HG03045 (cell line): ENCODE results near the gene REG4.
"Not testable (repeated sequence)": the region's sequence is repeated elsewhere in the genome, so short reads cannot be mapped to it uniquely, and the experiment has no call there.

Experiments used
- ATAC-seq: cut with Tn5 transposase; IDR thresholded peaks from one replicate; pipeline ENCODE4 v1.9.1; 2021; ENCODE audit warnings: mild to moderate bottlenecking, moderate library complexity; ENCODE audit not compliant: unreplicated experiment

REG4 gene

DNA sequence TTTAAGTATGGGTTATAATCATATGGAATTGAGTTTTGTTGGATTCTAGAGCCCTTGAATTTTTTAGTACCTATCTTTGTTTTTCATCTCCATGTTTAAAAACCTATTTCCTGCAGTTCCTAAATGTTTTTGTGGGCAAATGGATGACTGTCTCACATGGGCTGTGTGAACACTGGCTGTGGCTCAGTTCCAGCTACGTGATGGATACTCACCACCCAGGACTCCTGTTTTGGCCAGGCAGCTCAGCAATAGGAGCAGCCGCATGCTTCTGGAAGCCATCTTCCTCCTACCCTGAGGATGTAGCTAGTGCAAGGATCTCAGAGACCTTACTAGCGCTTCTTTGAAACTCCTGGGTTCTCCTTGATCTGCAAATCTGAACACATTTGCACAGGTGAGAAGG, 2.8 kb downstream of the REG4 start:
- no peak for ATAC-seq

DNA sequence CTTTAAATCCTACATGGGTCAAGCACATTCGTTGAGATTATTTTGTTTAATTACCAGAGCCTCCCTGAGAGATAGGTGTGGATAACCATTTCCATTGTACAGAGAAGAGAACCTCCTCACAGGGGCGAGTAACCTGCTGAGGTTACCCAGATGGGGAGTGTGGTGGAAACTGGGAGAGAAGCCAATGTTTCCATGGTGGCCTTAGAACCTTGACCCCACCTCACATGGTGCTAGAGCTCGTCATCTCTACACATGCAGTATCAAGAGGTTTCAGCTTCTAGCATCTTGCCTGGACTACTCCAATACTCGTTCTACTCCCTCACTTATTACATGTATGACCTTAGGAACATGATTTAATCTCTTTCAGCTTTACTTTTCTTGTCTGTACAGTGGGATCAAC, 4.8 kb downstream of the REG4 start:
- no peak for ATAC-seq

DNA sequence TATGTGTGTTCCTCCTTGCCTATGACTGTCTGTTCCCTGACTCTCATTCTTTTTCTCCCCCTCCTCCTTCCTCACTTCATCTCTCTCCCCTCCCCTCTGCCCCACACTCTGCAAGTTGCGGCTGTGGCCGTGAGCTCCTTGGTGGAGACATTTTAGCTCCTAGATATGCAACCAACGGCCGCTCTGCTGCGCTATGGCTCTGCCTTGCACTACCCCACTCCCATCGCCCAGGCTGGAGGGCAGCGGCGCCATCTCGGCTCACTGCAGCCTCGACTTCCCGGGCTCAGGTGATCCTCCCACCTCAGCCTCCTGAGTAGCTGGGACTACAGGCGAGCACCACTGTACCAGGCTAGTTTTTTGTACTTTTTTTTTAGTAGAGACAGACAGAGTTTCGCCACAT, 5.5 kb downstream of the REG4 start:
- ATAC-seq, result no peak

DNA sequence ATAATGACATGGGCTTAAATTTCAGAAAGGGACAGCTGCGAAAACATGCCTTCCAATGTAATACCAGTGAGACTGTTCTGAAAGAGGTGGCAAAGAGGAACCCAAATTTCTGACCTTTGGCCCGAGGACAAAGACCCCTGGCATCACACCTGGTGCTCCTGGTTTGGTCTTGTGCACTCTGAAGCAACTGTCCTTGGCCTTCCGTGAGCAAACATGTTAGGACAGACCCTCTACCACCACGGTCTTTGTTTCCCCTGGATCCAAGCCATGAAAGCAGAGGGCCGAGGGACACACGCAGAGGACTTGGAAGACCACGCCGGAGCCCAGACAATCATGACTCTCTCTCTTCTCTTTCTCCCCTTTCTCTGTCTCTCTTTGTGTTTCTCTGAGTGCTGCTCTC, 6.0 kb downstream of the REG4 start:
- ATAC-seq, result no peak

DNA sequence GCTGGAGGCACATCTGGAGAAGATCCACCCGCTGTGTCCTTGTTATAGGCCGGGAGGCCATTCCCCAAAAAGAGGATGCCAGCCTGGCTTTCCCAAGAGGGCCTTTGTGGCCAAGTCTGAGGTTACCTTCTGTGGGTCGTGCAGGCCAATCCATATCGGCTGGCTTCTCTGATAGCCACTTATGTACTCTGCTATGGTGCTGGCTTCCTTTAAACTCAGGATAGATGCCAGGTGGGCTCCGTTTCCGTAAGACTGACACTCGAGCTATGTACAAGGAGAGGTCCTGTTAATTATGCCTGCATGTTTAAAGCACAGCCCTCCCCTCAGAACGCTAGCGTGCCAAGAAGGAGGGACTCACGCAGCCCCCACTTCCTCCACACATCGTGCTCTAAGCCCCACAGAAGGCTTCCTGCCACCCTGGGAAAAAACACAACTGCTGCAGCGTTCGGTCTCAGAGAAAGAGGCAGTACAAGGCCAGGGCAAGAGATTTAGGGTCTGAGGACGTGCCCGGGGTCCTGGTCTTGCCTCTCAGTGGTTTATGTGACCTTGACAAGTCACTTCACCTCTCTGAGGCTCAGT, 11.6 kb downstream of the REG4 start:
- no peak for ATAC-seq

DNA sequence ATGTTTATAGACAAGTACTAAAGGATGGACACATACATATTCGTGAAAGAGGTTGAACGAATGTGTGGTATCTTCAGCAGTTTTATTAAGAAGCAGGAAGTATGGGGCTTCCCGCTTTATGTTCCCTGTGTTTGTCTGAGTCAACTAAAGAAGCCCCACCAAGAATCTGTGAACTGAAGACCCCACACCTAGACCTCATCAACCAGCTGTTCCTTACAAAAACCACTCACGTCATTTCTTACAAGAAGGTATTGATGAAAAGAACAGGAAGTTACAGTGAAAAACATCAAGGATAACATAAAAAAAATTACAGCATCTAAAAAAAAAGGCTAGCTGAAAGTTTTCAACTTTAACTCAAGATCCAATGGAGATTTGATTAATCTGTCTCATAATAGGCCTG, 12.3 kb downstream of the REG4 start:
- ATAC-seq, result no peak

DNA sequence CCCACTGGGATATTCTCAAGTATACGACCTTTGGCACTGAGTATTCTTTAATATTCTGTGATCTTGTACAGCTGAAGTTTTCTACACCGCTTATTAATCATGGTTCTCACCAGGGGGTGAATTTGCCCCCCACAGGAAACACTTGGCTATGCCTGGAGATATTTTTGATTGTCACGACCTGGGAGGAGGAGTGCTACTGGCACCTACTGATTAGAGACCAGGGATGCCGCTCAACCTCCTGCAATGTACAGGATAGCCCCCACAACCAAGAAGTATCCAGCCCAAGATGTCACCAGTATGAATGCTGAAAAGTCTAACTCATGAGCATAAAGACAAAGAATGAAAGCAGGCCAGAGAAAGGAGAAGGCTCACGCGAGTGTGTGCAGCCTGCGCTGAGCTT, 13.7 kb downstream of the REG4 start:
- ATAC-seq, result no peak

GRCh38 chr1:119797162-119797561, 14.1 kb downstream of the REG4 start:
- ATAC-seq, result no peak

GRCh38 chr1:119795261-119796200, 15.7 kb downstream of the REG4 start:
- no peak for ATAC-seq

GRCh38 chr1:119794876-119795240, 16.4 kb downstream of the REG4 start:
- ATAC-seq, result no peak

- ATAC-seq, result no peak
Measured at GRCh38 chr1:119794230-119794875, 16.9 kb downstream of the REG4 start.

GRCh38 chr1:119791377-119791776, 19.9 kb downstream of the REG4 start:
- ATAC-seq, result no peak

GRCh38 chr1:119790451-119791198, 20.6 kb downstream of the REG4 start:
- ATAC-seq, result no peak

- no peak for ATAC-seq
Measured at GRCh38 chr1:119787776-119788175, 23.5 kb downstream of the REG4 start.

- ATAC-seq, result not testable (repeated sequence)
Measured at GRCh38 chr1:119786473-119787050, 24.7 kb downstream of the REG4 start.

- not testable (repeated sequence) for ATAC-seq
Measured at GRCh38 chr1:119786046-119786445, 25.2 kb downstream of the REG4 start.

DNA sequence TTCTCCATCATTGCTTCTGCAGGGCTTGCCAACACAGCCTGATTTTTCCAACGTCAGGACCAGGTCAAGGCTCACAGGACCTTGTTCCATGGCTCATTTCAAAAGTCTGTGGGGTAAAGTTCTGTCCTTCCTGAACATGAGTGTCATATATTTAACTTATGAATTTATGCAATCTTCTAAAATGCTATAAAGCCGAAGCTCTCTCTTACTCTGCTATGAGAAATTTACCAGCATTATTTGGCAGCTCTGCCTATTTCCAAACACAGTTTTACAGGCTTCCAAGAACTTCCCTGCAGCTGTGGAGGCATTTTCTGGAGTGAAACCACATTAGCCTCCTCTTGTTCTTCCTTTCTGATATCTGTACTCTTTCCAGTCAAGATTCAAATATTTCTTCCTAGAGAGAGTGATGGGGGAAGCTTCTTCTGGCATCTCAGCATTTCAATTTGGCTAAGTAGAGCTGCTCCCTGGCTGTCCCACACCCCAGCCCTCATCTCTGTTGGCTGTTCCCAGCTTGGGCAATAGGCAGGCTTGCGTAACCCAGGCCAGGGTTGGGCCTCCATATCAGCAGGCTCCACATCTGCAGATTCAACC, 27.0 kb downstream of the REG4 start:
- ATAC-seq, result no peak

- no peak for ATAC-seq
Measured at GRCh38 chr1:119783354-119784185, 27.7 kb downstream of the REG4 start.

GRCh38 chr1:119782631-119783325, 28.5 kb downstream of the REG4 start:
- ATAC-seq, result no peak
